Gastrocnemius medialis (tissue), 4 donors: ENCODE results near the gene WDFY4.

Experiments used
- CTCF ChIP-seq, 5 experiments: fragments of 450-650 bp in 3 of 5; fragments of 200-600 bp in 2 of 5; sonication (generic) in 2 of 5; IDR thresholded peaks in 4 of 5; conservative IDR thresholded peaks in 1 of 5; 1 replicate in 4 of 5; 2 replicates in 1 of 5; pipeline ENCODE4 v1.5.1; 2016 to 2019; ENCODE audit warnings: antibody characterized with exemption in 5 of 5, mild to moderate bottlenecking in 3 of 5, moderate library complexity in 3 of 5
- POLR2A ChIP-seq, 2 donors: fragments of 450-650 bp; IDR thresholded peaks; one replicate each; pipeline ENCODE4 v1.6.1; 2017; ENCODE audit warnings: antibody characterized with exemption in 2 of 2, mild to moderate bottlenecking in 2 of 2, moderate library complexity in 2 of 2

GRCh38 chr10:48887982-48888381 lies 203.3 kb downstream of the WDFY4 start:
- TF ChIP-seq CTCF (IDR thresholded peaks at IDR 0.05 in 4 of 5, conservative IDR thresholded peaks at IDR 0.05 in 1 of 5) (no peak), POLR2A (IDR thresholded peaks at IDR 0.05) (no peak)
